ENCODE results near the gene RNF39. TPM values are rescaled to one million over a fixed set of nuclear protein-coding genes. Genes with fewer than 3 reads are reported as not detected.

RNF39 gene
- total and polyA plus RNA-seq, 2 of the 13 experiments (the other 11 are each of a cell fraction or from before 2014, with no cell fraction given) = 0.13 to 1.8 TPM

DNA sequence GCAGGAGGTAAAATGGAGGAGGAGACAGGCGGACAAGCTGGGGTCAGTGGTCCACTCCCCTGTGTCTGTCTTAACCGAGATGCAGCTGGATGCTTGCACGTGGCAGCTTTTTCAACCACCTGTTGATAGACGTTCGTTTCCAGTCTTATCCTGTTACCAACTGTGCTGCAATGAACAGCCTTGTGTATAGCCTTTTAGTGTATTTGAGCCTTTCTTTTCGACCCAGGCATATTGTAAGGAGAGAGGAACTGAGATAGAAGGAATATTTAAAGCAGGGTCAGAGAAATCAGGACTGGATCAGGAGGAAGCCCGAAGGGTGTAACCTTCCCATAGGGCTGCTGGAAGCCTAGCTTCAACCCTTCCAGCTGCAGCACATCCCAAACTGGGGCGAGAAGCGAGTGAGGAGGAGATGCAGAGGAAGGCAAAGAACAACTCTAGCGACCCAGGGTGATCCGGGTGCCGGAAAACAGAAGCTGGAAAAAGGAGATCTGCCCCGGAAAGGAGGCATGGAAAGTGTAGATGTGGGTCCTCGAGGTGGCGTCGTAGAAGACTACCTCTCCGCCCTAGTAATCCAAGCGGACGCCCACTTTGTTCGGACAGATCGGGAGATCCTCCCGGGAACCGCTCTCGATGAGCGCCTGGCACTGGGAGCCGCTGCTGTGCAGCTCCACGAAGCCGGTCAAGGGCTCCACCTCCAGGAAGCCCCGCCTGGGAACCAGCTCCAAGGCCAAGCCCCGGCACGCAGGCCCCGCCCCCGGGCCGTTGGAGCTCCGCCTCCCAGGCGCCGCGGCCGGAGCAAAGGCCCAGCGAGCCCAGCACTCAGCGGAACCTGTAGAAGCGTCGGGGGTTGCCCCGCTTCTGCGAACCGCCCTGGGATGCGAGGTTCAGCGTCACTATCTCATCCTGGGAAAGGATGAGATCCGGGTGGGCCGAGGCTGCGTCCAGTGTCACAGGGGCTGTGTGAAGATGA is 26.2 kb upstream of the RNF39 start (continued):
- TF ChIP-seq, protein P1, sequence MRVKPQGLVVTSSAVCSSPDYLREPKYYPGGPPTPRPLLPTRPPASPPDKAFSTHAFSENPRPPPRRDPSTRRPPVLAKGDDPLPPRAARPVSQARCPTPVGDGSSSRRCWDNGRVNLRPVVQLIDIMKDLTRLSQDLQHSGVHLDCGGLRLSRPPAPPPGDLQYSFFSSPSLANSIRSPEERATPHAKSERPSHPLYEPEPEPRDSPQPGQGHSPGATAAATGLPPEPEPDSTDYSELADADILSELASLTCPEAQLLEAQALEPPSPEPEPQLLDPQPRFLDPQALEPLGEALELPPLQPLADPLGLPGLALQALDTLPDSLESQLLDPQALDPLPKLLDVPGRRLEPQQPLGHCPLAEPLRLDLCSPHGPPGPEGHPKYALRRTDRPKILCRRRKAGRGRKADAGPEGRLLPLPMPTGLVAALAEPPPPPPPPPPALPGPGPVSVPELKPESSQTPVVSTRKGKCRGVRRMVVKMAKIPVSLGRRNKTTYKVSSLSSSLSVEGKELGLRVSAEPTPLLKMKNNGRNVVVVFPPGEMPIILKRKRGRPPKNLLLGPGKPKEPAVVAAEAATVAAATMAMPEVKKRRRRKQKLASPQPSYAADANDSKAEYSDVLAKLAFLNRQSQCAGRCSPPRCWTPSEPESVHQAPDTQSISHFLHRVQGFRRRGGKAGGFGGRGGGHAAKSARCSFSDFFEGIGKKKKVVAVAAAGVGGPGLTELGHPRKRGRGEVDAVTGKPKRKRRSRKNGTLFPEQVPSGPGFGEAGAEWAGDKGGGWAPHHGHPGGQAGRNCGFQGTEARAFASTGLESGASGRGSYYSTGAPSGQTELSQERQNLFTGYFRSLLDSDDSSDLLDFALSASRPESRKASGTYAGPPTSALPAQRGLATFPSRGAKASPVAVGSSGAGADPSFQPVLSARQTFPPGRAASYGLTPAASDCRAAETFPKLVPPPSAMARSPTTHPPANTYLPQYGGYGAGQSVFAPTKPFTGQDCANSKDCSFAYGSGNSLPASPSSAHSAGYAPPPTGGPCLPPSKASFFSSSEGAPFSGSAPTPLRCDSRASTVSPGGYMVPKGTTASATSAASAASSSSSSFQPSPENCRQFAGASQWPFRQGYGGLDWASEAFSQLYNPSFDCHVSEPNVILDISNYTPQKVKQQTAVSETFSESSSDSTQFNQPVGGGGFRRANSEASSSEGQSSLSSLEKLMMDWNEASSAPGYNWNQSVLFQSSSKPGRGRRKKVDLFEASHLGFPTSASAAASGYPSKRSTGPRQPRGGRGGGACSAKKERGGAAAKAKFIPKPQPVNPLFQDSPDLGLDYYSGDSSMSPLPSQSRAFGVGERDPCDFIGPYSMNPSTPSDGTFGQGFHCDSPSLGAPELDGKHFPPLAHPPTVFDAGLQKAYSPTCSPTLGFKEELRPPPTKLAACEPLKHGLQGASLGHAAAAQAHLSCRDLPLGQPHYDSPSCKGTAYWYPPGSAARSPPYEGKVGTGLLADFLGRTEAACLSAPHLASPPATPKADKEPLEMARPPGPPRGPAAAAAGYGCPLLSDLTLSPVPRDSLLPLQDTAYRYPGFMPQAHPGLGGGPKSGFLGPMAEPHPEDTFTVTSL (CRISPR knock-in tag; IDR thresholded peaks at IDR 0.05; ENCODE audit: borderline replicate concordance) = no peak
- TF ChIP-seq, protein P2, sequence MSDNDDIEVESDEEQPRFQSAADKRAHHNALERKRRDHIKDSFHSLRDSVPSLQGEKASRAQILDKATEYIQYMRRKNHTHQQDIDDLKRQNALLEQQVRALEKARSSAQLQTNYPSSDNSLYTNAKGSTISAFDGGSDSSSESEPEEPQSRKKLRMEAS (IDR thresholded peaks at IDR 0.05) = peak; percentile 64; the same call in 1 of the 2 replicates
- TF ChIP-seq ZBTB38 (CRISPR knock-in tag; IDR thresholded peaks at IDR 0.05) (peak; percentile 74), HNRNPUL1 (IDR thresholded peaks at IDR 0.05; ENCODE audit: low read depth, low read length) (no peak), ZNF781 (CRISPR knock-in tag; IDR thresholded peaks at IDR 0.05; ENCODE audit: borderline replicate concordance, not compliant biosample characterization) (no peak), AGO1 (IDR thresholded peaks at IDR 0.05; ENCODE audit: low read depth, low read length, poor library complexity, severe bottlenecking) (peak; percentile 53), ISX (CRISPR knock-in tag; conservative IDR thresholded peaks at IDR 0.05) (no peak), SALL1 (CRISPR knock-in tag; IDR thresholded peaks at IDR 0.05) (peak; percentile 97), TERF1 (CRISPR knock-in tag; IDR thresholded peaks at IDR 0.05) (no peak), ZBTB8A (CRISPR knock-in tag; IDR thresholded peaks at IDR 0.05; ENCODE audit: borderline replicate concordance, low read depth) (no peak), RBAK (CRISPR knock-in tag; IDR thresholded peaks at IDR 0.05) (no peak), JUND (CRISPR knock-in tag; IDR thresholded peaks at IDR 0.05) (no peak), SRSF4 (IDR thresholded peaks at IDR 0.05; ENCODE audit: low read depth, low read length, poor library complexity, severe bottlenecking) (no peak), TEAD3 (CRISPR knock-in tag; optimal IDR thresholded peaks at IDR 0.05; ENCODE audit: borderline replicate concordance) (peak; percentile 83), ZNF34 (CRISPR knock-in tag; IDR thresholded peaks at IDR 0.05; ENCODE audit: borderline replicate concordance) (0 out of 2 replicates have a peak, but pooled peaks have one; percentile 5), ZNF124 (CRISPR knock-in tag; IDR thresholded peaks at IDR 0.05) (peak; percentile 84; the same call in 1 of the 2 replicates), ZNF589 (CRISPR knock-in tag; conservative IDR thresholded peaks at IDR 0.05) (no peak)
- TF ChIP-seq, protein P3, sequence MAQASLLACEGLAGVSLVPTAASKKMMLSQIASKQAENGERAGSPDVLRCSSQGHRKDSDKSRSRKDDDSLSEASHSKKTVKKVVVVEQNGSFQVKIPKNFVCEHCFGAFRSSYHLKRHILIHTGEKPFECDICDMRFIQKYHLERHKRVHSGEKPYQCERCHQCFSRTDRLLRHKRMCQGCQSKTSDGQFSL (CRISPR knock-in tag; IDR thresholded peaks at IDR 0.05) = no peak
- TF ChIP-seq, protein P4, sequence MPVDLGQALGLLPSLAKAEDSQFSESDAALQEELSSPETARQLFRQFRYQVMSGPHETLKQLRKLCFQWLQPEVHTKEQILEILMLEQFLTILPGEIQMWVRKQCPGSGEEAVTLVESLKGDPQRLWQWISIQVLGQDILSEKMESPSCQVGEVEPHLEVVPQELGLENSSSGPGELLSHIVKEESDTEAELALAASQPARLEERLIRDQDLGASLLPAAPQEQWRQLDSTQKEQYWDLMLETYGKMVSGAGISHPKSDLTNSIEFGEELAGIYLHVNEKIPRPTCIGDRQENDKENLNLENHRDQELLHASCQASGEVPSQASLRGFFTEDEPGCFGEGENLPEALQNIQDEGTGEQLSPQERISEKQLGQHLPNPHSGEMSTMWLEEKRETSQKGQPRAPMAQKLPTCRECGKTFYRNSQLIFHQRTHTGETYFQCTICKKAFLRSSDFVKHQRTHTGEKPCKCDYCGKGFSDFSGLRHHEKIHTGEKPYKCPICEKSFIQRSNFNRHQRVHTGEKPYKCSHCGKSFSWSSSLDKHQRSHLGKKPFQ (CRISPR knock-in tag; IDR thresholded peaks at IDR 0.05; ENCODE audit: insufficient replicate concordance) = peak; percentile 1

Measured in HepG2 (cell line).